Adrenal gland (tissue), 5 donors: Measurements from ENCODE around the gene HSF4.

Source experiments
- CTCF ChIP-seq, 6 experiments: fragments of 450-650 bp in 4 of 6; fragments of 200-600 bp in 2 of 6; sonication (generic) in 1 of 6; IDR thresholded peaks; 1 replicate in 5 of 6; 2 replicates in 1 of 6; pipeline versions ENCODE4 v1.5.1 to v1.8.0; 2016 to 2021; ENCODE audit warnings: antibody characterized with exemption in 6 of 6, mild to moderate bottlenecking in 2 of 6, moderate library complexity in 1 of 6
- POLR2A ChIP-seq, 2 donors: fragments of 450-650 bp; IDR thresholded peaks; one replicate each; pipeline ENCODE4 v1.6.1; 2017; ENCODE audit warnings: antibody characterized with exemption in 2 of 2, mild to moderate bottlenecking in 2 of 2, moderate library complexity in 1 of 2
- donor health status: DM: no; HTN: no; CAD: no.

- no peak for TF ChIP-seq CTCF (IDR thresholded peaks at IDR 0.05)
- TF ChIP-seq POLR2A (IDR thresholded peaks at IDR 0.05) = no peak
Observed at GRCh38 chr16:67158637-67159600, 5.6 kb upstream of the HSF4 start.
